ENCODE data around the gene TTC23. TPM values are rescaled to one million over a fixed set of nuclear protein-coding genes. Genes with fewer than 3 reads are reported as not detected.

TTC23 gene
- total and polyA plus RNA-seq, 9 of the 15 experiments (the other 6 are each of a cell fraction or from before 2014, with no cell fraction given) = 0.41 to 4.5 (median 2.5) TPM

DNA sequence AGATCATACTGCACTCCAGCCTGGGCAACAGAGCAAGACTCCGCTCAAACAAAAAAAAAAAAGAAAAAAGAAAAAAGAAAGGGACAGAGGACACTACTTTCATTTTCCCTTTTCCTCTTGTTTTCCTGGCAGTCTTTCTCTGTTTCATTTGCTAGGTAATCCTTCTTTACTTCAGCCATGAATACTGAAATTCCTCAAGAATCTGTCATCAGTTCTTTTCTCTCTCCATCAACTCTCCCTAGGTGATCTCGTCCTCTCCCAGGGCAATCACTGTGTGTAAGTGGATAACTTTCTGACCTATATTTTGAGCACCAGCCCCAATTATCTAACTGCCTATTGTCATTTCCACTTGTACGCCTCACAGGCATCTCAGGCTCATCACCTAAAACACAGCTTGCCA is 51.5 kb downstream of the TTC23 start:
- WGBS (ENCODE audit: insufficient coverage, low coverage, missing lambda C conversion rate) = 28% methylated on average over 2 of the region's 3 CpGs
- ATAC-seq (no peak), FAIRE-seq (no peak), DNase-seq (ENCODE audit: extremely low read depth in 1 of 4, low spot score in 3 of 4) (no peak)
- H3K9ac ChIP-seq (ENCODE audit: insufficient read depth in 1 of 2, low read depth in 2 of 2, low read length in 2 of 2) = no peak overlapping the region
- H3K79me2 ChIP-seq (ENCODE audit: control insufficient read depth, insufficient read depth, low read length) = no peaks in the 10 kb centered on the region
- H3K4me2 ChIP-seq (ENCODE audit: insufficient read depth, low read length) = no peak overlapping the region
- no TSS peak for BruUV-seq (replicated peaks)
- no peaks in the 10 kb centered on the region for H3K9me3 ChIP-seq (replicated peaks; ENCODE audit: control insufficient read depth, insufficient read depth, low read depth, low read length)
- no peak overlapping the region for H3K27ac ChIP-seq (ENCODE audit: extremely low read depth, low read depth, low read length)
- no peaks in the 10 kb centered on the region for H4K20me1 ChIP-seq (replicated peaks; ENCODE audit: control insufficient read depth, insufficient read depth, low read length)
- no peaks in the 10 kb centered on the region for H3K36me3 ChIP-seq (ENCODE audit: control insufficient read depth, insufficient read depth, low read length)
- in situ Hi-C loops (cut with MboI) (no loop called here), intact Hi-C loops (cut with micrococcal nuclease) (no loop called here)
- no peaks in the 10 kb centered on the region for H3K27me3 ChIP-seq (ENCODE audit: control insufficient read depth in 2 of 2, insufficient read depth in 2 of 2, low read length in 2 of 2)
- ChIA-PET CTCF (ENCODE audit: low intra/inter-chr PET ratio) (no interaction called here), POLR2A (no interaction called here)
- no peaks in the 10 kb centered on the region for H3K9me1 ChIP-seq (ENCODE audit: control insufficient read depth, insufficient read depth, low read length)
- no peak overlapping the region for H2AFZ ChIP-seq (ENCODE audit: low read depth, low read length)
- no peak for TF ChIP-seq MAFG (tag; conservative IDR thresholded peaks at IDR 0.05)
- no peak for TF ChIP-seq ELF1 (tag; IDR thresholded peaks at IDR 0.05)
- TF ChIP-seq ZBTB1 (CRISPR knock-in tag; IDR thresholded peaks at IDR 0.05; ENCODE audit: borderline replicate concordance, low read depth) = no peak
- TF ChIP-seq, protein P1, sequence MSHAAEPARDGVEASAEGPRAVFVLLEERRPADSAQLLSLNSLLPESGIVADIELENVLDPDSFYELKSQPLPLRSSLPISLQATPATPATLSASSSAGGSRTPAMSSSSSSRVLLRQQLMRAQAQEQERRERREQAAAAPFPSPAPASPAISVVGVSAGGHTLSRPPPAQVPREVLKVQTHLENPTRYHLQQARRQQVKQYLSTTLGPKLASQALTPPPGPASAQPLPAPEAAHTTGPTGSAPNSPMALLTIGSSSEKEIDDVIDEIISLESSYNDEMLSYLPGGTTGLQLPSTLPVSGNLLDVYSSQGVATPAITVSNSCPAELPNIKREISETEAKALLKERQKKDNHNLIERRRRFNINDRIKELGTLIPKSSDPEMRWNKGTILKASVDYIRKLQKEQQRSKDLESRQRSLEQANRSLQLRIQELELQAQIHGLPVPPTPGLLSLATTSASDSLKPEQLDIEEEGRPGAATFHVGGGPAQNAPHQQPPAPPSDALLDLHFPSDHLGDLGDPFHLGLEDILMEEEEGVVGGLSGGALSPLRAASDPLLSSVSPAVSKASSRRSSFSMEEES (CRISPR knock-in tag; IDR thresholded peaks at IDR 0.05) = no peak
- TF ChIP-seq ZNF224 (CRISPR knock-in tag; IDR thresholded peaks at IDR 0.05) = no peak
- no peak for TF ChIP-seq GATAD2A (IDR thresholded peaks at IDR 0.05)
- TF ChIP-seq IFI16 (CRISPR knock-in tag; IDR thresholded peaks at IDR 0.05) = no peak
- no peak for TF ChIP-seq PRPF4 (IDR thresholded peaks at IDR 0.05; ENCODE audit: insufficient read depth, low read depth, low read length, poor library complexity, severe bottlenecking)
- TF ChIP-seq, protein P2, sequence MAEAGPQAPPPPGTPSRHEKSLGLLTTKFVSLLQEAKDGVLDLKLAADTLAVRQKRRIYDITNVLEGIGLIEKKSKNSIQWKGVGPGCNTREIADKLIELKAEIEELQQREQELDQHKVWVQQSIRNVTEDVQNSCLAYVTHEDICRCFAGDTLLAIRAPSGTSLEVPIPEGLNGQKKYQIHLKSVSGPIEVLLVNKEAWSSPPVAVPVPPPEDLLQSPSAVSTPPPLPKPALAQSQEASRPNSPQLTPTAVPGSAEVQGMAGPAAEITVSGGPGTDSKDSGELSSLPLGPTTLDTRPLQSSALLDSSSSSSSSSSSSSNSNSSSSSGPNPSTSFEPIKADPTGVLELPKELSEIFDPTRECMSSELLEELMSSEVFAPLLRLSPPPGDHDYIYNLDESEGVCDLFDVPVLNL (CRISPR knock-in tag; IDR thresholded peaks at IDR 0.05; ENCODE audit: low read depth) = no peak
- no peak for TF ChIP-seq ZNF57 (CRISPR knock-in tag; IDR thresholded peaks at IDR 0.05)
- no peak for TF ChIP-seq ZNF696 (CRISPR knock-in tag; conservative IDR thresholded peaks at IDR 0.05)
- TF ChIP-seq, protein P3, sequence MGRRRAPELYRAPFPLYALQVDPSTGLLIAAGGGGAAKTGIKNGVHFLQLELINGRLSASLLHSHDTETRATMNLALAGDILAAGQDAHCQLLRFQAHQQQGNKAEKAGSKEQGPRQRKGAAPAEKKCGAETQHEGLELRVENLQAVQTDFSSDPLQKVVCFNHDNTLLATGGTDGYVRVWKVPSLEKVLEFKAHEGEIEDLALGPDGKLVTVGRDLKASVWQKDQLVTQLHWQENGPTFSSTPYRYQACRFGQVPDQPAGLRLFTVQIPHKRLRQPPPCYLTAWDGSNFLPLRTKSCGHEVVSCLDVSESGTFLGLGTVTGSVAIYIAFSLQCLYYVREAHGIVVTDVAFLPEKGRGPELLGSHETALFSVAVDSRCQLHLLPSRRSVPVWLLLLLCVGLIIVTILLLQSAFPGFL (CRISPR knock-in tag; IDR thresholded peaks at IDR 0.05) = no peak
- no peak for TF ChIP-seq ZNF274 (IDR thresholded peaks at IDR 0.05; ENCODE audit: borderline replicate concordance, low read depth, low read length)
- TF ChIP-seq CHD2 (IDR thresholded peaks at IDR 0.05; ENCODE audit: low read depth, low read length) = no peak
- no peak for TF ChIP-seq HNRNPLL (IDR thresholded peaks at IDR 0.05; ENCODE audit: low read depth, low read length, poor library complexity, severe bottlenecking)
- TF ChIP-seq, protein P4, sequence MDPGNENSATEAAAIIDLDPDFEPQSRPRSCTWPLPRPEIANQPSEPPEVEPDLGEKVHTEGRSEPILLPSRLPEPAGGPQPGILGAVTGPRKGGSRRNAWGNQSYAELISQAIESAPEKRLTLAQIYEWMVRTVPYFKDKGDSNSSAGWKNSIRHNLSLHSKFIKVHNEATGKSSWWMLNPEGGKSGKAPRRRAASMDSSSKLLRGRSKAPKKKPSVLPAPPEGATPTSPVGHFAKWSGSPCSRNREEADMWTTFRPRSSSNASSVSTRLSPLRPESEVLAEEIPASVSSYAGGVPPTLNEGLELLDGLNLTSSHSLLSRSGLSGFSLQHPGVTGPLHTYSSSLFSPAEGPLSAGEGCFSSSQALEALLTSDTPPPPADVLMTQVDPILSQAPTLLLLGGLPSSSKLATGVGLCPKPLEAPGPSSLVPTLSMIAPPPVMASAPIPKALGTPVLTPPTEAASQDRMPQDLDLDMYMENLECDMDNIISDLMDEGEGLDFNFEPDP (CRISPR knock-in tag; IDR thresholded peaks at IDR 0.05) = no peak
- TF ChIP-seq ZNF12 (CRISPR knock-in tag; IDR thresholded peaks at IDR 0.05) = no peak
- TF ChIP-seq CHD4 (IDR thresholded peaks at IDR 0.05; ENCODE audit: insufficient read depth, insufficient replicate concordance, low read depth, low read length, poor library complexity, severe bottlenecking) = no peak
- TF ChIP-seq NFRKB (IDR thresholded peaks at IDR 0.05; ENCODE audit: low read depth) = no peak
- H3K4me3 ChIP-seq = no peak overlapping the region
- H3K4me1 ChIP-seq (replicated peaks in 1 of 2; ENCODE audit: control insufficient read depth in 2 of 2, insufficient read depth in 2 of 2, low read length in 2 of 2) = no peaks in the 10 kb centered on the region

Measured in K562 (cell line).